A549 (cell line): ENCODE data around the gene DAB1. TPM values are rescaled to one million over a fixed set of nuclear protein-coding genes. Genes with fewer than 3 reads are reported as not detected.

Experiments
- ATAC-seq, 2 experiments: fragments of 200-7000 bp in 1 of 2; fragments of >200 bp in 1 of 2; cut with Nextera tagmentation in 1 of 2; cut with Tn5 transposase in 1 of 2; 3 replicates each; pipeline versions ENCODE4 v1.8.0 to v1.9.1; 2018 to 2020; ENCODE audit warnings: mild to moderate bottlenecking in 1 of 2, moderate library complexity in 1 of 2
- CTCF ChIA-PET: fragments of 300-600 bp; sonication (Branson Sonifier 250); formaldehyde crosslinking; extraction: SDS; loops from one replicate; lab custom pipeline; 2021; ENCODE audit warnings: antibody characterized with exemption, inconsistent platforms; lab: Yijun Ruan, JAX
- POLR2A ChIA-PET: fragments of 350-600 bp; formaldehyde crosslinking; extraction: SDS; loops from one replicate; lab custom pipeline; 2021; ENCODE audit warnings: antibody characterized with exemption, inconsistent platforms; lab: Yijun Ruan, JAX
- DNase-seq, 2 experiments: peaks; one replicate each; pipeline versions ENCODE4 v3.0.0 to v3.0.0-alpha.2; 2011 to 2016; ENCODE audit warnings: low read depth in 1 of 2, low spot score in 1 of 2
- FAIRE-seq: peaks from 2 replicates; lab custom pipeline; 2011; peaks lifted over from hg19 to GRCh38; lab: Jason Lieb, UNC
- H3K27ac ChIP-seq, 2 experiments: fragments of >200 bp; sonication (Bioruptor Twin); formaldehyde crosslinking; 3 replicates each; pipeline ENCODE4 v1.5.1; 2016 to 2017
- H3K4me1 ChIP-seq: fragments of >200 bp; sonication (Bioruptor Twin); formaldehyde crosslinking; 3 replicates; pipeline ENCODE4 v1.6.1; 2016
- H3K4me2 ChIP-seq: fragments of >200 bp; sonication (Bioruptor Twin); formaldehyde crosslinking; 3 replicates; pipeline ENCODE4 v1.6.1; 2016
- H3K4me3 ChIP-seq: fragments of >200 bp; sonication (Bioruptor Twin); formaldehyde crosslinking; 3 replicates; pipeline ENCODE4 v1.5.1; 2016
- H3K9me3 ChIP-seq: fragments of >200 bp; sonication (Bioruptor Twin); formaldehyde crosslinking; 3 replicates; pipeline ENCODE4 v1.6.1; 2016
- BHLHE40 ChIP-seq: IDR thresholded peaks from 2 replicates; pipeline ENCODE4 v1.6.1; 2012; ENCODE audit warnings: low read depth, low read length, inconsistent platforms
- CEBPB ChIP-seq, 2 experiments: fragments of >200 bp in 1 of 2; sonication (Bioruptor Twin) in 1 of 2; formaldehyde crosslinking in 1 of 2; IDR thresholded peaks; 2 replicates each; pipeline ENCODE4 v1.6.1; 2012 to 2016
- CHD4 ChIP-seq: fragments of 200-600 bp; sonication (generic); IDR thresholded peaks from 2 replicates; pipeline ENCODE4 v1.6.1; 2016; ENCODE audit warnings: antibody characterized with exemption, mild to moderate bottlenecking, borderline replicate concordance
- EHF ChIP-seq: fragments of 250-450 bp; sonication (Bioruptor Pico); IDR thresholded peaks from 2 replicates; pipeline ENCODE4 v1.5.0; 2020; ENCODE audit warnings: mild to moderate bottlenecking
- ESRRA ChIP-seq: fragments of 150-350 bp; IDR thresholded peaks from 2 replicates; pipeline ENCODE4 v1.6.1; 2014; ENCODE audit warnings: mild to moderate bottlenecking, low read length, borderline replicate concordance
- FOSB ChIP-seq: fragments of 250-450 bp; sonication (Bioruptor Pico); IDR thresholded peaks from 2 replicates; pipeline ENCODE4 v1.5.0; 2020; ENCODE audit warnings: mild to moderate bottlenecking, moderate library complexity
- FOSL2 ChIP-seq, 2 experiments: fragments of 450-650 bp in 1 of 2; fragments of >200 bp in 1 of 2; sonication (Bioruptor Twin) in 1 of 2; formaldehyde crosslinking; IDR thresholded peaks; 2 replicates each; pipeline versions ENCODE4 v1.5.0 to v1.6.1; 2016 to 2020; ENCODE audit warnings: mild to moderate bottlenecking in 1 of 2, moderate library complexity in 1 of 2
- FOXS1 ChIP-seq: fragments of 250-450 bp; sonication (Bioruptor Pico); IDR thresholded peaks from 2 replicates; pipeline ENCODE4 v1.5.0; 2020; ENCODE audit warnings: mild to moderate bottlenecking, moderate library complexity
- GATA3 ChIP-seq: IDR thresholded peaks from 2 replicates; pipeline ENCODE4 v1.6.1; 2012; ENCODE audit warnings: borderline replicate concordance
- JUN ChIP-seq, 2 experiments: fragments of >200 bp; sonication (Bioruptor Twin); formaldehyde crosslinking; IDR thresholded peaks; 2 replicates in 1 of 2; 3 replicates in 1 of 2; pipeline ENCODE4 v1.6.1; 2016 to 2017
- KDM5A ChIP-seq: fragments of 200-600 bp; sonication (generic); IDR thresholded peaks from 2 replicates; pipeline ENCODE4 v1.6.1; 2016; ENCODE audit warnings: antibody characterized with exemption, mild to moderate bottlenecking
- MAFK ChIP-seq: fragments of 450-650 bp; IDR thresholded peaks from 2 replicates; pipeline ENCODE4 v1.6.1; 2014; ENCODE audit not compliant: partially characterized antibody
- MYC ChIP-seq: IDR thresholded peaks from 2 replicates; pipeline ENCODE4 v1.6.1; 2012; ENCODE audit warnings: mild to moderate bottlenecking, inconsistent platforms, low read length, improper control_type of control experiment, borderline replicate concordance
- NFE2L2 ChIP-seq: fragments of 150-350 bp; conservative IDR thresholded peaks from 2 replicates; pipeline ENCODE4 v1.6.1; 2014; ENCODE audit warnings: low read length
- NR3C1 ChIP-seq: fragments of >200 bp; sonication (Bioruptor Twin); formaldehyde crosslinking; IDR thresholded peaks from 3 replicates; pipeline ENCODE4 v1.6.1; 2017
- PHF8 ChIP-seq: fragments of 200-600 bp; sonication (generic); IDR thresholded peaks from 2 replicates; pipeline ENCODE4 v1.6.1; 2016; ENCODE audit warnings: low read depth, mild to moderate bottlenecking, antibody characterized with exemption, moderate library complexity, borderline replicate concordance
- POLR2A ChIP-seq: IDR thresholded peaks from 2 replicates; pipeline ENCODE4 v1.6.1; 2012; ENCODE audit warnings: mild to moderate bottlenecking, low read length
- POLR2AphosphoS2 ChIP-seq: conservative IDR thresholded peaks from 2 replicates; pipeline ENCODE4 v1.6.1; 2012; ENCODE audit warnings: low read length, improper control_type of control experiment, inconsistent platforms
- RAD21 ChIP-seq, 2 experiments: fragments of >200 bp in 1 of 2; sonication (Bioruptor Twin) in 1 of 2; formaldehyde crosslinking in 1 of 2; IDR thresholded peaks in 1 of 2; conservative IDR thresholded peaks in 1 of 2; 2 replicates in 1 of 2; 3 replicates in 1 of 2; pipeline ENCODE4 v1.6.1; 2012 to 2018; ENCODE audit warnings: inconsistent platforms in 1 of 2
- RARB ChIP-seq: fragments of 250-450 bp; sonication (Bioruptor Pico); IDR thresholded peaks from 2 replicates; pipeline ENCODE4 v1.8.0; 2021; ENCODE audit warnings: mild to moderate bottlenecking, moderate library complexity
- RFX5 ChIP-seq: fragments of 450-650 bp; IDR thresholded peaks from 2 replicates; pipeline ENCODE4 v1.7.1; 2014; ENCODE audit warnings: antibody characterized with exemption, mild to moderate bottlenecking, moderate library complexity
- RNF2 ChIP-seq: fragments of 200-600 bp; sonication (generic); IDR thresholded peaks from 2 replicates; pipeline ENCODE4 v1.6.1; 2016; ENCODE audit warnings: low read depth, mild to moderate bottlenecking, antibody characterized with exemption, moderate library complexity, borderline replicate concordance
- TP53 ChIP-seq: fragments of 250-450 bp; sonication (Bioruptor Pico); IDR thresholded peaks from 2 replicates; pipeline ENCODE4 v1.5.0; 2021; ENCODE audit warnings: mild to moderate bottlenecking, moderate library complexity
- ZFP36 ChIP-seq: fragments of 450-650 bp; IDR thresholded peaks from 2 replicates; pipeline ENCODE4 v1.6.1; 2014; ENCODE audit warnings: borderline replicate concordance; ENCODE audit not compliant: partially characterized antibody
- WGBS: methylation state at CpG from one replicate; pipeline ENCODE4 v1.1.6; 2017; ENCODE audit errors: missing lambda C conversion rate; 5-methylcytosine and 5-hydroxymethylcytosine counted together
- polyA plus RNA-seq, 4 experiments: library from polyadenylated mRNA; depleted of rRNA in 3 of 4; stranded (reverse); fragments of >200 nt; fragmentation: RNase III in 1 of 4; extraction: RNeasy Plus Mini Kit Qiagen cat#74134 plus additional on column Dnase treatment in 1 of 4; gene quantifications; 2 replicates in 3 of 4; 3 replicates in 1 of 4; pipeline ENCODE4 v1.2.3, GENCODE V29; 2011 to 2017
- TF ChIP-seq, protein P1 (sequence below): fragments of >200 bp; sonication (Bioruptor Twin); formaldehyde crosslinking; IDR thresholded peaks from 3 replicates; pipeline ENCODE4 v1.5.1; 2016
- TF ChIP-seq, protein P2 (sequence below): IDR thresholded peaks from 2 replicates; pipeline ENCODE4 v1.6.1; 2012; ENCODE audit warnings: low read depth, borderline replicate concordance
- TF ChIP-seq, protein P3 (sequence below): fragments of 200-600 bp; sonication (generic); IDR thresholded peaks from 2 replicates; pipeline ENCODE4 v1.6.1; 2016; ENCODE audit warnings: antibody characterized with exemption, mild to moderate bottlenecking, moderate library complexity
- TF ChIP-seq, protein P4 (sequence below): fragments of 250-450 bp; sonication (Bioruptor Pico); IDR thresholded peaks from 2 replicates; pipeline ENCODE4 v1.5.0; 2020; ENCODE audit warnings: low read depth, mild to moderate bottlenecking, moderate library complexity

Gene DAB1
- polyA plus RNA-seq, 2 of the 4 experiments (the other 2 are of a cell fraction), result not detected

DNA sequence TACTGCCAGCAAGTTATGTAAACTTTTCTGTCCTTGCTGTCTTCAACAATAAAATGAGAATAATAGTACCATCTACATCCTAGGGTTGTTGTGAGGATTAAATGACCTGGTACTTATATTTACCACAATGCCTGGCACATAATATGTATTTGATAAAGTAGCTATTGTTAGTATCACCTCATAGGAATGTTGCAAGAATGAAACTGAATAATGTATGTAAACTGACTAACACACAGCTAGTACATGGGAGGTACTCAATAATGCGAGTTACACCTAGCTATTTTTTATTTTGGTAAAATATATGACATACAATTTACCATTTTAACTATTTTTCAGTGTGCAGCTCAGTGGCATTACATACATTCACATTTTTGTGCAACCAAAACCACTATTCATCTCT is 289.1 kb downstream of the DAB1 start:
- ChIA-PET POLR2A (no interaction called here), CTCF (no interaction called here)
- Histone ChIP-seq H3K4me2 (no peak overlapping the region), H3K9me3 (no peaks in the 10 kb centered on the region), H3K27ac (no peak overlapping the region), H3K4me3 (no peak overlapping the region), H3K4me1 (no peaks in the 10 kb centered on the region)
- WGBS, result 0% methylated on average over 1 of the region's 1 CpG
- FAIRE-seq (no peak), DNase-seq (no peak), ATAC-seq (no peak)
- TF ChIP-seq FOSB (CRISPR knock-in tag), result no peak
- no peak for TF ChIP-seq RAD21 (conservative IDR thresholded peaks at IDR 0.05 in 1 of 2, IDR thresholded peaks at IDR 0.05 in 1 of 2)
- no peak for TF ChIP-seq KDM5A
- TF ChIP-seq POLR2AphosphoS2, result no peak
- no peak for TF ChIP-seq MYC
- no peak for TF ChIP-seq RNF2

DNA sequence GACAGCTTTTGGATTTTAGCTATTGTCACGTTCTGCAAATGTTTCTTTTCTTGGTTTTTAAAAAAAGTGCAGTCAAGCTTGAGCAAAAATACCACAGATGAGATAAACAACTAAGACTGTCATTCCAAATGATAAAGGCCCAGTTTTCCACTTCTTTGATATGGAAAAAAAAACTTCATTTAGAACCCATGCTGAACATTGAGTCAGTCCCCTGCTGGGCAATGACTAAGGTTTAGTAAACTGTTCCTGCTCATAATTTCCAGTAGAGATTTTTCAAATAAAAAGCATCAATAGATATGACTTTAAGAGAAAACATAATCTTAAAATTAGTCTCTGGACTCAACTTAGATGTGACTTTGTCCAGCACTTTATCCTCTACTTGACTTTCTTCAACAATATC is 290.2 kb downstream of the DAB1 start:
- no peaks in the 10 kb centered on the region for H3K4me1 ChIP-seq
- ChIA-PET CTCF (no interaction called here), POLR2A (no interaction called here)
- no peak for DNase-seq
- whole genome bisulfite sequencing, result 8% methylated on average over 1 of the region's 1 CpG
- no peak for TF ChIP-seq MYC
- no peak for TF ChIP-seq GATA3
- TF ChIP-seq POLR2A, result no peak
- TF ChIP-seq, protein P1, sequence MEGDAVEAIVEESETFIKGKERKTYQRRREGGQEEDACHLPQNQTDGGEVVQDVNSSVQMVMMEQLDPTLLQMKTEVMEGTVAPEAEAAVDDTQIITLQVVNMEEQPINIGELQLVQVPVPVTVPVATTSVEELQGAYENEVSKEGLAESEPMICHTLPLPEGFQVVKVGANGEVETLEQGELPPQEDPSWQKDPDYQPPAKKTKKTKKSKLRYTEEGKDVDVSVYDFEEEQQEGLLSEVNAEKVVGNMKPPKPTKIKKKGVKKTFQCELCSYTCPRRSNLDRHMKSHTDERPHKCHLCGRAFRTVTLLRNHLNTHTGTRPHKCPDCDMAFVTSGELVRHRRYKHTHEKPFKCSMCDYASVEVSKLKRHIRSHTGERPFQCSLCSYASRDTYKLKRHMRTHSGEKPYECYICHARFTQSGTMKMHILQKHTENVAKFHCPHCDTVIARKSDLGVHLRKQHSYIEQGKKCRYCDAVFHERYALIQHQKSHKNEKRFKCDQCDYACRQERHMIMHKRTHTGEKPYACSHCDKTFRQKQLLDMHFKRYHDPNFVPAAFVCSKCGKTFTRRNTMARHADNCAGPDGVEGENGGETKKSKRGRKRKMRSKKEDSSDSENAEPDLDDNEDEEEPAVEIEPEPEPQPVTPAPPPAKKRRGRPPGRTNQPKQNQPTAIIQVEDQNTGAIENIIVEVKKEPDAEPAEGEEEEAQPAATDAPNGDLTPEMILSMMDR, result no peak
- TF ChIP-seq TP53 (CRISPR knock-in tag), result no peak
- TF ChIP-seq CEBPB (IDR thresholded peaks at IDR 0.05), result no peak
- TF ChIP-seq EHF (CRISPR knock-in tag), result no peak
- TF ChIP-seq NFE2L2, result no peak
- no peak for TF ChIP-seq POLR2AphosphoS2
- TF ChIP-seq RARB (CRISPR knock-in tag), result no peak
- no peak for TF ChIP-seq PHF8
- no peak for TF ChIP-seq BHLHE40
- TF ChIP-seq ESRRA, result no peak
- no peak for TF ChIP-seq CHD4
- TF ChIP-seq MAFK, result no peak
- TF ChIP-seq, protein P2, sequence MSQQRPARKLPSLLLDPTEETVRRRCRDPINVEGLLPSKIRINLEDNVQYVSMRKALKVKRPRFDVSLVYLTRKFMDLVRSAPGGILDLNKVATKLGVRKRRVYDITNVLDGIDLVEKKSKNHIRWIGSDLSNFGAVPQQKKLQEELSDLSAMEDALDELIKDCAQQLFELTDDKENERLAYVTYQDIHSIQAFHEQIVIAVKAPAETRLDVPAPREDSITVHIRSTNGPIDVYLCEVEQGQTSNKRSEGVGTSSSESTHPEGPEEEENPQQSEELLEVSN, result no peak
- TF ChIP-seq NR3C1, result no peak
- TF ChIP-seq FOXS1 (CRISPR knock-in tag), result no peak
- TF ChIP-seq, all 56 proteins: peak for 0
- no peak overlapping the region for H3K4me3 ChIP-seq
- FAIRE-seq (no peak), ATAC-seq (no peak)
- no peaks in the 10 kb centered on the region for H3K9me3 ChIP-seq
- no peak overlapping the region for H3K27ac ChIP-seq
- no peak overlapping the region for H3K4me2 ChIP-seq

DNA sequence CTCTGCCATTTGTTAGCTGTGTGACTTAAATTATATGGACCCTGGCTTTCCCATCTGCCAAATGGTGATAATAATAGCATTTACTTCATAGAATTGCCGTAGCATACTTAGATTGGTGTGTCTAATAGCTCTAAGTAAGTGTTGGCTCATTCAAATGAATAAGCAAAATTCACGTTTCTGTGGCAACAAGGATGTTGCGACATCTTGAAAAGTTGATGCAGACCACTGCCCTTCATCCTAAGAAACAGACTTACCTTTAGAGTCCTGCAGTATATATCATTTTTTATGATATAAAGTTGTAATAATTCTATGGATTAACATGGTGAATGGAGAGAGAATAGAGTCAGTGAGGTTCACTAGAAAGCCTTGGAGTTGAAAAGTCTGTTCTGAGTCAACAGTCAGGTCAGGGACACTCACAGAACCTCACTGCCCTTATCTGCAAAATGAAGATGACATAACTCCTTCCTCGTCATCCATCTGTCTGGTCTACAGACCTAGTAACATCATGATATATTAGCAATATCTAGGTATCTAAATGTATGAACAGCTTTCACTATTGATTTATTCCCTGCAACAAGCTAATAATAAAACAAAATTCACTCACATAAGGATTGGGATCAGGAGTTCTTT is 290.8 kb downstream of the DAB1 start:
- Histone ChIP-seq H3K4me1 (no peaks in the 10 kb centered on the region), H3K4me2 (no peak overlapping the region), H3K9me3 (no peaks in the 10 kb centered on the region), H3K4me3 (no peak overlapping the region), H3K27ac (no peak overlapping the region)
- CTCF ChIA-PET, result no interaction called here
- DNase-seq (no peak), ATAC-seq (no peak), FAIRE-seq (no peak)
- POLR2A ChIA-PET, result no interaction called here
- TF ChIP-seq, protein P3, sequence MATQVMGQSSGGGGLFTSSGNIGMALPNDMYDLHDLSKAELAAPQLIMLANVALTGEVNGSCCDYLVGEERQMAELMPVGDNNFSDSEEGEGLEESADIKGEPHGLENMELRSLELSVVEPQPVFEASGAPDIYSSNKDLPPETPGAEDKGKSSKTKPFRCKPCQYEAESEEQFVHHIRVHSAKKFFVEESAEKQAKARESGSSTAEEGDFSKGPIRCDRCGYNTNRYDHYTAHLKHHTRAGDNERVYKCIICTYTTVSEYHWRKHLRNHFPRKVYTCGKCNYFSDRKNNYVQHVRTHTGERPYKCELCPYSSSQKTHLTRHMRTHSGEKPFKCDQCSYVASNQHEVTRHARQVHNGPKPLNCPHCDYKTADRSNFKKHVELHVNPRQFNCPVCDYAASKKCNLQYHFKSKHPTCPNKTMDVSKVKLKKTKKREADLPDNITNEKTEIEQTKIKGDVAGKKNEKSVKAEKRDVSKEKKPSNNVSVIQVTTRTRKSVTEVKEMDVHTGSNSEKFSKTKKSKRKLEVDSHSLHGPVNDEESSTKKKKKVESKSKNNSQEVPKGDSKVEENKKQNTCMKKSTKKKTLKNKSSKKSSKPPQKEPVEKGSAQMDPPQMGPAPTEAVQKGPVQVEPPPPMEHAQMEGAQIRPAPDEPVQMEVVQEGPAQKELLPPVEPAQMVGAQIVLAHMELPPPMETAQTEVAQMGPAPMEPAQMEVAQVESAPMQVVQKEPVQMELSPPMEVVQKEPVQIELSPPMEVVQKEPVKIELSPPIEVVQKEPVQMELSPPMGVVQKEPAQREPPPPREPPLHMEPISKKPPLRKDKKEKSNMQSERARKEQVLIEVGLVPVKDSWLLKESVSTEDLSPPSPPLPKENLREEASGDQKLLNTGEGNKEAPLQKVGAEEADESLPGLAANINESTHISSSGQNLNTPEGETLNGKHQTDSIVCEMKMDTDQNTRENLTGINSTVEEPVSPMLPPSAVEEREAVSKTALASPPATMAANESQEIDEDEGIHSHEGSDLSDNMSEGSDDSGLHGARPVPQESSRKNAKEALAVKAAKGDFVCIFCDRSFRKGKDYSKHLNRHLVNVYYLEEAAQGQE, result no peak
- TF ChIP-seq POLR2AphosphoS2, result no peak
- TF ChIP-seq FOSL2 (IDR thresholded peaks at IDR 0.05), result no peak
- no peak for TF ChIP-seq FOSL2 (CRISPR knock-in tag; IDR thresholded peaks at IDR 0.05)
- TF ChIP-seq, protein P4, sequence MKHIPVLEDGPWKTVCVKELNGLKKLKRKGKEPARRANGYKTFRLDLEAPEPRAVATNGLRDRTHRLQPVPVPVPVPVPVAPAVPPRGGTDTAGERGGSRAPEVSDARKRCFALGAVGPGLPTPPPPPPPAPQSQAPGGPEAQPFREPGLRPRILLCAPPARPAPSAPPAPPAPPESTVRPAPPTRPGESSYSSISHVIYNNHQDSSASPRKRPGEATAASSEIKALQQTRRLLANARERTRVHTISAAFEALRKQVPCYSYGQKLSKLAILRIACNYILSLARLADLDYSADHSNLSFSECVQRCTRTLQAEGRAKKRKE (CRISPR knock-in tag), result no peak
- TF ChIP-seq RFX5, result no peak
- TF ChIP-seq CHD4, result no peak
- no peak for TF ChIP-seq CEBPB (IDR thresholded peaks at IDR 0.05)
- no peak for TF ChIP-seq ZFP36
- TF ChIP-seq JUN (IDR thresholded peaks at IDR 0.05), result no peak
- WGBS, result 23% methylated on average over 4 of the region's 4 CpGs
